H9 (cell line): ENCODE data around the gene RASA4. TPM values are rescaled to one million over a fixed set of nuclear protein-coding genes. Genes with fewer than 3 reads are reported as not detected.
"Not testable (repeated sequence)": the region's sequence is repeated elsewhere in the genome, so short reads cannot be mapped to it uniquely, and the experiment has no call there.

Experiments used
- DNase-seq: peaks from one replicate; pipeline ENCODE4 v3.0.0-alpha.2; 2017
- H2AFZ ChIP-seq: one replicate; pipeline ENCODE4 v1.6.1; 2013; ENCODE audit warnings: mild to moderate bottlenecking, low read length, control low read depth, moderate library complexity
- H2AK5ac ChIP-seq: 2 replicates; pipeline ENCODE4 v1.6.1; 2013; ENCODE audit warnings: low read length, control low read depth, mixed read lengths; ENCODE audit not compliant: insufficient read length
- H2BK120ac ChIP-seq: one replicate; pipeline ENCODE4 v1.6.1; 2013; ENCODE audit warnings: low read depth, mild to moderate bottlenecking, low read length, control low read depth, inconsistent platforms; ENCODE audit not compliant: poor library complexity, severe bottlenecking
- H2BK12ac ChIP-seq: 2 replicates; pipeline ENCODE4 v1.6.1; 2013; ENCODE audit warnings: low read length, control low read depth, mixed read lengths, low read depth; ENCODE audit not compliant: insufficient read length
- H2BK15ac ChIP-seq: 2 replicates; pipeline ENCODE4 v1.6.1; 2013; ENCODE audit warnings: low read depth, low read length, control low read depth
- H2BK20ac ChIP-seq: one replicate; pipeline ENCODE4 v1.6.1; 2013; ENCODE audit warnings: low read depth, mild to moderate bottlenecking, low read length, control low read depth, inconsistent platforms; ENCODE audit not compliant: poor library complexity, severe bottlenecking
- H2BK5ac ChIP-seq: 2 replicates; pipeline ENCODE4 v1.6.1; 2013; ENCODE audit warnings: low read length, control low read depth, mixed read lengths; ENCODE audit not compliant: insufficient read length
- H3K14ac ChIP-seq: 2 replicates; pipeline ENCODE4 v1.6.1; 2013; ENCODE audit warnings: low read length, control low read depth; ENCODE audit not compliant: insufficient read depth
- H3K18ac ChIP-seq: 2 replicates; pipeline ENCODE4 v1.6.1; 2013; ENCODE audit warnings: low read depth, mild to moderate bottlenecking, mixed read lengths, low read length, control low read depth; ENCODE audit not compliant: insufficient read length
- H3K23ac ChIP-seq: 2 replicates; pipeline ENCODE4 v1.6.1; 2013; ENCODE audit warnings: low read length, control low read depth, mixed read lengths, low read depth; ENCODE audit not compliant: insufficient read length
- H3K23me2 ChIP-seq: 2 replicates; pipeline ENCODE4 v1.6.1; 2013; ENCODE audit warnings: low read depth, mild to moderate bottlenecking, mixed read lengths, low read length, control low read depth; ENCODE audit not compliant: insufficient read length, poor library complexity, severe bottlenecking
- H3K27ac ChIP-seq: 2 replicates; pipeline ENCODE4 v1.5.1; 2013; ENCODE audit warnings: low read length, control low read depth, mixed read lengths, low read depth; ENCODE audit not compliant: insufficient read length
- H3K27me3 ChIP-seq: 2 replicates; pipeline ENCODE4 v1.6.1; 2013; ENCODE audit warnings: low read length, control low read depth, inconsistent platforms; ENCODE audit not compliant: insufficient read depth
- H3K4ac ChIP-seq: 2 replicates; pipeline ENCODE4 v1.6.1; 2013; ENCODE audit warnings: low read depth, mild to moderate bottlenecking, control low read depth, inconsistent platforms, low read length, moderate library complexity
- H3K4me1 ChIP-seq: 2 replicates; pipeline ENCODE4 v1.6.1; 2013; ENCODE audit warnings: low read length, control low read depth, inconsistent platforms; ENCODE audit not compliant: insufficient read depth
- H3K4me2 ChIP-seq: 2 replicates; pipeline ENCODE4 v1.6.1; 2013; ENCODE audit warnings: low read length, control low read depth, mixed read lengths; ENCODE audit not compliant: insufficient read length, insufficient read depth
- H3K56ac ChIP-seq: 2 replicates; pipeline ENCODE4 v1.6.1; 2013; ENCODE audit warnings: low read depth, mild to moderate bottlenecking, mixed read lengths, low read length, control low read depth; ENCODE audit not compliant: insufficient read length
- H3K79me1 ChIP-seq: 2 replicates; pipeline ENCODE4 v1.6.1; 2013; ENCODE audit warnings: low read depth, mild to moderate bottlenecking, moderate library complexity, low read length, control low read depth, inconsistent platforms; ENCODE audit not compliant: insufficient read depth, poor library complexity, severe bottlenecking
- H3K79me2 ChIP-seq: 2 replicates; pipeline ENCODE4 v1.6.1; 2013; ENCODE audit warnings: low read length, control low read depth, inconsistent platforms; ENCODE audit not compliant: insufficient read depth
- H3K9ac ChIP-seq: 2 replicates; pipeline ENCODE4 v1.6.1; 2013; ENCODE audit warnings: low read length, control low read depth, mixed read lengths; ENCODE audit not compliant: insufficient read length; ENCODE audit errors: extremely low read depth
- H3K9me3 ChIP-seq: one replicate; pipeline ENCODE4 v1.6.1; 2013; ENCODE audit warnings: low read depth, low read length, inconsistent platforms; ENCODE audit not compliant: control insufficient read depth
- H3T11ph ChIP-seq: one replicate; pipeline ENCODE4 v1.6.1; 2013; ENCODE audit warnings: mild to moderate bottlenecking, low read length, control low read depth, inconsistent platforms
- H4K20me1 ChIP-seq: one replicate; pipeline ENCODE4 v1.6.1; 2013; ENCODE audit not compliant: control insufficient read depth, insufficient read length, insufficient read depth
- H4K5ac ChIP-seq: 2 replicates; pipeline ENCODE4 v1.6.1; 2013; ENCODE audit warnings: low read depth, mild to moderate bottlenecking, mixed read lengths, low read length, control low read depth; ENCODE audit not compliant: insufficient read length
- H4K8ac ChIP-seq: replicated peaks from 2 replicates; pipeline ENCODE4 v1.6.1; 2013; ENCODE audit warnings: low read length, control low read depth, mixed read lengths, low read depth; ENCODE audit not compliant: insufficient read length
- H4K91ac ChIP-seq: 2 replicates; pipeline ENCODE4 v1.6.1; 2013; ENCODE audit warnings: low read depth, mild to moderate bottlenecking, moderate library complexity, mixed read lengths, low read length, control low read depth; ENCODE audit not compliant: insufficient read length
- H3K27ac Mint-ChIP-seq, 3 experiments: 2 replicates in 2 of 3; 3 replicates in 1 of 3; pipeline ENCODE4 v1.8.0; 2020 to 2021; ENCODE audit warnings: mixed read lengths in 3 of 3, mild to moderate bottlenecking in 1 of 3, moderate library complexity in 1 of 3
- H3K27me3 Mint-ChIP-seq: 2 replicates; pipeline ENCODE4 v1.8.0; 2021; ENCODE audit warnings: low read depth, mild to moderate bottlenecking, moderate library complexity, mixed read lengths
- H3K36me3 Mint-ChIP-seq, 3 experiments: 2 replicates in 2 of 3; 3 replicates in 1 of 3; pipeline ENCODE4 v1.8.0; 2020 to 2021; ENCODE audit warnings: low read depth in 3 of 3, mixed read lengths in 3 of 3; ENCODE audit not compliant: insufficient read depth in 1 of 3
- H3K4me1 Mint-ChIP-seq, 2 experiments: 2 replicates each; pipeline ENCODE4 v1.8.0; 2020; ENCODE audit warnings: mixed read lengths in 2 of 2
- H3K4me3 Mint-ChIP-seq, 2 experiments: 2 replicates in 1 of 2; 3 replicates in 1 of 2; pipeline ENCODE4 v1.8.0; 2020 to 2021; ENCODE audit warnings: mild to moderate bottlenecking in 2 of 2, mixed read lengths in 2 of 2, moderate library complexity in 1 of 2
- H3K9me3 Mint-ChIP-seq, 2 experiments: 2 replicates in 1 of 2; 3 replicates in 1 of 2; pipeline ENCODE4 v1.8.0; 2020; ENCODE audit warnings: mild to moderate bottlenecking in 2 of 2, mixed read lengths in 2 of 2, moderate library complexity in 1 of 2
- WGBS: extraction: QIAGEN DNeasy Blood & Tissue Kit; methylation state at CpG from one replicate; pipeline ENCODE4 v1.1.7; 2013; ENCODE audit warnings: missing lambda C conversion rate, low lambda C conversion rate, mixed read lengths; ENCODE audit not compliant: insufficient read length; ENCODE audit errors: extremely low coverage; 5-methylcytosine and 5-hydroxymethylcytosine counted together
- total RNA-seq: library from RNA; stranded (reverse); gene quantifications from 2 replicates; pipeline ENCODE4 v1.2.1, GENCODE V29; 2021

RASA4 gene
- total RNA-seq, 1 experiment from 2014 or later, result 10.0 TPM

GRCh38 chr7:102574607-102575006 lies 41.9 kb downstream of the RASA4 start:
- not testable (repeated sequence) for H4K91ac ChIP-seq, H2BK5ac ChIP-seq, H4K8ac ChIP-seq, H3K14ac ChIP-seq, H4K20me1 ChIP-seq, H3K23me2 ChIP-seq, H3K36me3 Mint-ChIP-seq, H2BK15ac ChIP-seq, H3K27ac Mint-ChIP-seq, H3K9me3 ChIP-seq, H3T11ph ChIP-seq, H3K4me2 ChIP-seq, H2AK5ac ChIP-seq, H2AFZ ChIP-seq, H3K56ac ChIP-seq, H3K4me3 Mint-ChIP-seq, H3K4ac ChIP-seq, H3K79me1 ChIP-seq, H3K27ac ChIP-seq, H3K9ac ChIP-seq, H3K4me1 ChIP-seq, H3K27me3 Mint-ChIP-seq, H3K4me1 Mint-ChIP-seq, DNase-seq, H2BK12ac ChIP-seq, H3K79me2 ChIP-seq, H3K27me3 ChIP-seq, H2BK20ac ChIP-seq, H4K5ac ChIP-seq, H3K23ac ChIP-seq, H3K9me3 Mint-ChIP-seq, H2BK120ac ChIP-seq, H3K18ac ChIP-seq
- no CpG with 5 or more reads among the region's 6 CpGs for WGBS
